GM18868 (cell line): ENCODE results near the gene USP54.
"Not testable (repeated sequence)": the region's sequence is repeated elsewhere in the genome, so short reads cannot be mapped to it uniquely, and the experiment has no call there.

ENCODE experiments used
- ATAC-seq: cut with Tn5 transposase; IDR thresholded peaks from one replicate; pipeline ENCODE4 v1.9.1; 2021; ENCODE audit warnings: mild to moderate bottlenecking, moderate library complexity; ENCODE audit not compliant: unreplicated experiment

USP54 gene

GRCh38 chr10:73591935-73592699, 975 bp upstream of the USP54 start:
- ATAC-seq = no peak

GRCh38 chr10:73589563-73590126, 1.5 kb downstream of the USP54 start:
- ATAC-seq = no peak

GRCh38 chr10:73588656-73589055, 2.5 kb downstream of the USP54 start:
- no peak for ATAC-seq

GRCh38 chr10:73586583-73586984, 4.6 kb downstream of the USP54 start:
- ATAC-seq = no peak

- no peak for ATAC-seq
These were observed 5.8 kb downstream of the USP54 start for GRCh38 chr10:73585327-73585726.

- no peak for ATAC-seq
These were observed 6.4 kb downstream of the USP54 start for GRCh38 chr10:73584737-73585136.

GRCh38 chr10:73581918-73582317, 9.2 kb downstream of the USP54 start:
- no peak for ATAC-seq

- ATAC-seq = not testable (repeated sequence)
These were observed 12.2 kb downstream of the USP54 start for GRCh38 chr10:73578927-73579326.

GRCh38 chr10:73577788-73578187, 13.4 kb downstream of the USP54 start:
- no peak for ATAC-seq

GRCh38 chr10:73576890-73577591, 14.1 kb downstream of the USP54 start:
- no peak for ATAC-seq

GRCh38 chr10:73576178-73576889, 14.8 kb downstream of the USP54 start:
- no peak for ATAC-seq

- not testable (repeated sequence) for ATAC-seq
These were observed 24.1 kb downstream of the USP54 start for GRCh38 chr10:73567025-73567424.

- ATAC-seq = no peak
These were observed 29.9 kb downstream of the USP54 start for GRCh38 chr10:73561192-73561591.

- ATAC-seq = no peak
These were observed 31.6 kb downstream of the USP54 start for GRCh38 chr10:73559590-73559989.

GRCh38 chr10:73556855-73557254, 34.3 kb downstream of the USP54 start:
- ATAC-seq = no peak

- no peak for ATAC-seq
These were observed 36.4 kb downstream of the USP54 start for GRCh38 chr10:73554721-73555120.

GRCh38 chr10:73553761-73554160, 37.4 kb downstream of the USP54 start:
- ATAC-seq = no peak

GRCh38 chr10:73552819-73553715, 38.1 kb downstream of the USP54 start:
- no peak for ATAC-seq

GRCh38 chr10:73551515-73551914, 39.6 kb downstream of the USP54 start:
- no peak for ATAC-seq

- ATAC-seq = no peak
These were observed 45.8 kb downstream of the USP54 start for GRCh38 chr10:73545357-73545756.
